NCI-H460 (cell line): ENCODE results near the gene ZSCAN4. TPM values are rescaled to one million over a fixed set of nuclear protein-coding genes. Genes with fewer than 3 reads are reported as not detected.

Experiments used
- DNase-seq: peaks from one replicate; pipeline ENCODE4 v3.0.0-alpha.2; 2016; ENCODE audit warnings: low read depth; ENCODE audit errors: extremely low read depth
- polyA plus RNA-seq: library from polyadenylated mRNA; depleted of rRNA; stranded (reverse); fragments of >200 nt; gene quantifications from 2 replicates; pipeline ENCODE4 v1.2.3, GENCODE V29; 2014; cell fraction: nucleus; rRNA removed
- total RNA-seq: library from RNA; depleted of rRNA; stranded (reverse); fragments of >200 nt; shearing (Covaris generic); gene quantifications from 2 replicates; pipeline ENCODE4 v1.2.3, GENCODE V29; 2014; rRNA removed

ZSCAN4 gene
- total RNA-seq: not detected in 2 replicates
- not detected in 2 replicates for polyA plus RNA-seq

- no peak for DNase-seq
These were observed at the start of gene ZSCAN4 for GRCh38 chr19:57668635-57669034. TSS of gene ZSCAN4 (plus strand) at chr19:57668935. CDS start at chr19:57676146, 7,211 bp downstream.

GRCh38 chr19:57620673-57621348, 47.9 kb upstream of the ZSCAN4 start:
- DNase-seq: no peak

- DNase-seq: no peak
These were observed 45.6 kb upstream of the ZSCAN4 start for GRCh38 chr19:57623091-57623490.

GRCh38 chr19:57632987-57633831, 35.5 kb upstream of the ZSCAN4 start, which contains the start of gene ZNF211:
TSS of gene ZNF211 (plus strand) at chr19:57633168. CDS start at chr19:57633347, 179 bp downstream.
- DNase-seq: peak; percentile 88

GRCh38 chr19:57633832-57634131, 35.0 kb upstream of the ZSCAN4 start:
- no peak for DNase-seq

- DNase-seq: no peak
These were observed 31.4 kb upstream of the ZSCAN4 start for GRCh38 chr19:57637379-57637778.

- DNase-seq: no peak
These were observed 27.0 kb upstream of the ZSCAN4 start for GRCh38 chr19:57641715-57642234.

- DNase-seq: no peak
These were observed 26.2 kb upstream of the ZSCAN4 start for GRCh38 chr19:57642396-57643046.

GRCh38 chr19:57643734-57644133, 25.0 kb upstream of the ZSCAN4 start:
- no peak for DNase-seq

- no peak for DNase-seq
These were observed 20.3 kb upstream of the ZSCAN4 start for GRCh38 chr19:57648331-57649003.

GRCh38 chr19:57651654-57651996, 17.1 kb upstream of the ZSCAN4 start:
- no peak for DNase-seq

- DNase-seq: no peak
These were observed 15.0 kb upstream of the ZSCAN4 start for GRCh38 chr19:57653689-57654088.

GRCh38 chr19:57655443-57655842, 13.3 kb upstream of the ZSCAN4 start:
- DNase-seq: no peak

- DNase-seq: no peak
These were observed 12.4 kb upstream of the ZSCAN4 start for GRCh38 chr19:57656346-57656745.

- DNase-seq: peak; percentile 12
These were observed 4.2 kb upstream of the ZSCAN4 start for GRCh38 chr19:57664269-57665127.

GRCh38 chr19:57665261-57665806, 3.4 kb upstream of the ZSCAN4 start:
- DNase-seq: no peak

GRCh38 chr19:57667228-57667627, 1.5 kb upstream of the ZSCAN4 start:
- no peak for DNase-seq

- DNase-seq: no peak
These were observed 2.6 kb downstream of the ZSCAN4 start for GRCh38 chr19:57671124-57671895.

- DNase-seq: no peak
These were observed 3.7 kb downstream of the ZSCAN4 start for GRCh38 chr19:57672466-57672865.
